ENCODE results near the gene ZNF618.

Gene ZNF618

GRCh38 chr9:113913426-113914195 lies 37.5 kb downstream of the ZNF618 start:
- no peak for TF ChIP-seq CTCF (IDR thresholded peaks at IDR 0.05)

- no peak for TF ChIP-seq CTCF (IDR thresholded peaks at IDR 0.05)
Measured at GRCh38 chr9:113914517-113914916, 38.4 kb downstream of the ZNF618 start.

GRCh38 chr9:113915817-113916434 lies 39.8 kb downstream of the ZNF618 start:
- TF ChIP-seq CTCF (IDR thresholded peaks at IDR 0.05): no peak

- no peak for TF ChIP-seq CTCF (IDR thresholded peaks at IDR 0.05)
Measured at GRCh38 chr9:113916931-113917330, 40.8 kb downstream of the ZNF618 start.

- no peak for TF ChIP-seq CTCF (IDR thresholded peaks at IDR 0.05)
Measured at GRCh38 chr9:113918697-113919350, 42.7 kb downstream of the ZNF618 start.

GRCh38 chr9:113919382-113919781 lies 43.3 kb downstream of the ZNF618 start:
- no peak for TF ChIP-seq CTCF (IDR thresholded peaks at IDR 0.05)

GRCh38 chr9:113919871-113920270 lies 43.8 kb downstream of the ZNF618 start:
- TF ChIP-seq CTCF (IDR thresholded peaks at IDR 0.05): no peak

Measured in LNCAP (cell line).